ENCODE measurements around the gene GINS2.
A peak's percentile ranks its signal among the peaks of the same experiment; 100 is the strongest.

GINS2 gene

DNA sequence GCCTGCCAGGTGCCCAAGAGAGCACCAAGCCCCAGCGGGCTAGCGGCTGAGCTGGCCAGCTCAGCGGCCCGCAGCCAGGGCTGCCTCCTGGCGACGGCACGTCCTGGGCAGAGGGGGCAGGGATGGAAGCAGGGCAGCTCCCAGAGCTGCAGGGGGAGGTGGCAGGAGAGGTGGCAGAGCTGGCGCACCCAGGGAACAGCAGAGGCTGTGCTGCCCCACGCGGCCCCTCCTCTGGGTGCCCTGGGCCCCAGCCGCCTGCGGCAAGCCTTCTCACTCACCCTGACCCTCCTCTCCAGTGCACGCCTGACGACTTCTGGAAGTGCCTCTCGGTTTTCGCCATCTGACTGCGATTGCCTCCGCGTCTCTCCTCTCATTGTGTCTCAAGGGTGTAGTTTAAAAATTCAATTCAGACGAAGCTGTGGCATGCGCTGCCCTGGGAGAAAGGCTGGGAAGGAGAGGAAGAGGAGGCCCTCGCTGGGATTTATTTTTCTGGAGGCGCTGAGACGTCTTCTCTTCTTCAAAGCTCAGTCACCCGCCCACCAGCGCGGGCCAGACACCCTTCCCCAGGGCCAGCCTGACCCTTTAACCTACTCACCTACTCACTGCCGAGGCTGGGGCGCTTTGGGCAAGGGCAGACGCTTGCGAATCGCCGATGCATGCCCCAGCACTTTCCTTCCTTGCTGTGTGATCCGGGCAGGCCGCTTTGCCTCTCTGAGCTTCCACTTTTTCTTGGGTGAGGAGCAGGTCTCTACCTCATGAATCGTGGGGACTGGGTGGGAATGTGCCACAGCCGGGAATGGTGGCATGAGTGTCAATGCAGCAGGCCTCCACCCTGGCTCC, 50.7 kb downstream of the GINS2 start:
- Histone ChIP-seq H3K4me2 (ENCODE audit: low read length, poor library complexity, severe bottlenecking) (no peak overlapping the region), H4K91ac (ENCODE audit: low read length) (no peak overlapping the region)
- WGBS: 95% methylated on average over 25 of the region's 37 CpGs

GRCh38 chr16:85637061-85637807, 51.5 kb downstream of the GINS2 start:
- H3K9me3 ChIP-seq (ENCODE audit: control insufficient read depth, low read length): no peaks in the 10 kb centered on the region
- H3K36me3 ChIP-seq (ENCODE audit: control insufficient read depth in 1 of 2, insufficient read depth in 2 of 2, low read depth in 1 of 2, low read length in 2 of 2): peaks cover 0 to 81% of the 10 kb centered on the region in 2 experiments
- no peak for DNase-seq
- no peak overlapping the region for H3K9ac ChIP-seq (ENCODE audit: low read length)
- H2AK5ac ChIP-seq (ENCODE audit: low read length, severe bottlenecking): no peak overlapping the region
- H2AFZ ChIP-seq (ENCODE audit: low read depth, low read length): no peak overlapping the region
- H3K18ac ChIP-seq (ENCODE audit: low read depth in 1 of 2, low read length in 2 of 2): peak overlapping the region in 1 of 2 experiments; percentile 42
- 95% methylated on average over 36 of the region's 36 CpGs for whole genome bisulfite sequencing
- H3K4me2 ChIP-seq (ENCODE audit: low read length, poor library complexity, severe bottlenecking): no peak overlapping the region
- no peak overlapping the region for H2BK12ac ChIP-seq (ENCODE audit: low read length in 2 of 2)
- H4K8ac ChIP-seq (ENCODE audit: low read length): peak overlapping the region; percentile 51
- H2BK5ac ChIP-seq (ENCODE audit: low read depth, low read length, poor library complexity, severe bottlenecking): no peak overlapping the region
- H3K4me3 ChIP-seq (ENCODE audit: insufficient read depth in 1 of 2, low read depth in 1 of 2, low read length in 2 of 2): no peak overlapping the region
- H2BK15ac ChIP-seq (ENCODE audit: low read depth, poor library complexity, severe bottlenecking): no peak overlapping the region
- no peak overlapping the region for H2BK120ac ChIP-seq (ENCODE audit: low read depth, low read length)
- no peaks in the 10 kb centered on the region for H3K27me3 ChIP-seq (ENCODE audit: control insufficient read depth in 1 of 2, insufficient read depth in 1 of 2, low read length in 2 of 2)
- peak overlapping the region; percentile 47 for H4K91ac ChIP-seq (ENCODE audit: low read length)
- no peak overlapping the region for H3K23ac ChIP-seq (ENCODE audit: low read length in 2 of 2)
- H3K27ac ChIP-seq (ENCODE audit: low read length, poor library complexity, severe bottlenecking): no peak overlapping the region
- H3K4ac ChIP-seq (ENCODE audit: low read depth in 1 of 2, low read length in 2 of 2): no peak overlapping the region
- H3K4me1 ChIP-seq (ENCODE audit: control insufficient read depth, insufficient read depth, low read depth, low read length): peaks cover 43% of the 10 kb centered on the region
- H3K79me1 ChIP-seq (replicated peaks; ENCODE audit: low read length, poor library complexity, severe bottlenecking): peaks cover 53% of the 10 kb centered on the region
- H3K14ac ChIP-seq (ENCODE audit: low read length in 2 of 2): no peak overlapping the region

More for the DNA sequence above, 50.7 kb downstream of the GINS2 start:
- H3K4me3 ChIP-seq (ENCODE audit: insufficient read depth in 1 of 2, low read depth in 1 of 2, low read length in 2 of 2): no peak overlapping the region
- no peak overlapping the region for H3K4ac ChIP-seq (ENCODE audit: low read depth in 1 of 2, low read length in 2 of 2)
- no peak overlapping the region for H3K9ac ChIP-seq (ENCODE audit: low read length)
- H3K18ac ChIP-seq (ENCODE audit: low read depth in 1 of 2, low read length in 2 of 2): no peak overlapping the region
- DNase-seq: no peak
- peaks cover 61% of the 10 kb centered on the region for H3K79me1 ChIP-seq (replicated peaks; ENCODE audit: low read length, poor library complexity, severe bottlenecking)
- no peak overlapping the region for H2AK5ac ChIP-seq (ENCODE audit: low read length, severe bottlenecking)
- H2AFZ ChIP-seq (ENCODE audit: low read depth, low read length): no peak overlapping the region
- no peak overlapping the region for H2BK5ac ChIP-seq (ENCODE audit: low read depth, low read length, poor library complexity, severe bottlenecking)
- H2BK15ac ChIP-seq (ENCODE audit: low read depth, poor library complexity, severe bottlenecking): no peak overlapping the region
- no peak overlapping the region for H3K27ac ChIP-seq (ENCODE audit: low read length, poor library complexity, severe bottlenecking)
- no peaks in the 10 kb centered on the region for H3K27me3 ChIP-seq (ENCODE audit: control insufficient read depth in 1 of 2, insufficient read depth in 1 of 2, low read length in 2 of 2)
- H3K36me3 ChIP-seq (ENCODE audit: control insufficient read depth in 1 of 2, insufficient read depth in 2 of 2, low read depth in 1 of 2, low read length in 2 of 2): peaks cover 0 to 89% of the 10 kb centered on the region in 2 experiments
- H3K14ac ChIP-seq (ENCODE audit: low read length in 2 of 2): no peak overlapping the region
- peaks cover 42% of the 10 kb centered on the region for H3K4me1 ChIP-seq (ENCODE audit: control insufficient read depth, insufficient read depth, low read depth, low read length)
- H2BK120ac ChIP-seq (ENCODE audit: low read depth, low read length): no peak overlapping the region
- H3K9me3 ChIP-seq (ENCODE audit: control insufficient read depth, low read length): no peaks in the 10 kb centered on the region
- H3K23ac ChIP-seq (ENCODE audit: low read length in 2 of 2): no peak overlapping the region
- peak overlapping the region; percentile 51 for H4K8ac ChIP-seq (ENCODE audit: low read length)
- H2BK12ac ChIP-seq (ENCODE audit: low read length in 2 of 2): no peak overlapping the region

- Histone ChIP-seq H3K9ac (ENCODE audit: low read length) (no peak overlapping the region), H3K23ac (ENCODE audit: low read length in 2 of 2) (no peak overlapping the region), H3K18ac (ENCODE audit: low read depth in 1 of 2, low read length in 2 of 2) (no peak overlapping the region), H3K9me3 (ENCODE audit: control insufficient read depth, low read length) (no peaks in the 10 kb centered on the region), H3K4me2 (ENCODE audit: low read length, poor library complexity, severe bottlenecking) (no peak overlapping the region), H3K14ac (ENCODE audit: low read length in 2 of 2) (peak overlapping the region in 1 of 2 experiments; percentile 41), H2BK12ac (ENCODE audit: low read length in 2 of 2) (no peak overlapping the region), H2AFZ (ENCODE audit: low read depth, low read length) (no peak overlapping the region), H4K91ac (ENCODE audit: low read length) (no peak overlapping the region), H2BK15ac (ENCODE audit: low read depth, poor library complexity, severe bottlenecking) (no peak overlapping the region), H2BK120ac (ENCODE audit: low read depth, low read length) (no peak overlapping the region), H2AK5ac (ENCODE audit: low read length, severe bottlenecking) (no peak overlapping the region), H3K4ac (ENCODE audit: low read depth in 1 of 2, low read length in 2 of 2) (no peak overlapping the region), H2BK5ac (ENCODE audit: low read depth, low read length, poor library complexity, severe bottlenecking) (no peak overlapping the region), H3K36me3 (ENCODE audit: control insufficient read depth in 1 of 2, insufficient read depth in 2 of 2, low read depth in 1 of 2, low read length in 2 of 2) (peaks cover 0 to 81% of the 10 kb centered on the region in 2 experiments), H3K4me3 (ENCODE audit: insufficient read depth in 1 of 2, low read depth in 1 of 2, low read length in 2 of 2) (no peak overlapping the region), H3K27ac (ENCODE audit: low read length, poor library complexity, severe bottlenecking) (no peak overlapping the region), H3K27me3 (ENCODE audit: control insufficient read depth in 1 of 2, insufficient read depth in 1 of 2, low read length in 2 of 2) (no peaks in the 10 kb centered on the region), H4K8ac (ENCODE audit: low read length) (no peak overlapping the region), H3K79me1 (replicated peaks; ENCODE audit: low read length, poor library complexity, severe bottlenecking) (peaks cover 56% of the 10 kb centered on the region), H3K4me1 (ENCODE audit: control insufficient read depth, insufficient read depth, low read depth, low read length) (peaks cover 37% of the 10 kb centered on the region)
- DNase-seq: no peak
- WGBS: 86% methylated on average over 18 of the region's 27 CpGs
Observed at GRCh38 chr16:85636234-85636812, 52.4 kb downstream of the GINS2 start.
